Vagina (tissue), 2 donors: Measurements from ENCODE around the gene MMGT1. TPM values are rescaled to one million over a fixed set of nuclear protein-coding genes. Genes with fewer than 3 reads are reported as not detected.
"Not testable (repeated sequence)": the region's sequence is repeated elsewhere in the genome, so short reads cannot be mapped to it uniquely, and the experiment has no call there.

Experiments used
- DNase-seq, 2 donors: peaks; one replicate each; pipeline ENCODE4 v3.0.0-alpha.2; 2017; ENCODE audit errors: extremely low spot score in 2 of 2
- H3K27ac ChIP-seq: fragments of 200-600 bp; sonication (generic); one replicate; pipeline ENCODE4 v1.5.1; 2019
- H3K27me3 ChIP-seq: fragments of 200-600 bp; sonication (generic); one replicate; pipeline ENCODE4 v1.5.1; 2019
- H3K36me3 ChIP-seq, 2 donors: fragments of 200-600 bp; sonication (generic); one replicate each; pipeline ENCODE4 v1.5.1; 2017 to 2019
- H3K4me1 ChIP-seq: fragments of 200-600 bp; sonication (generic); one replicate; pipeline ENCODE4 v1.5.1; 2019
- H3K4me3 ChIP-seq, 2 donors: fragments of 200-600 bp; sonication (generic); 1 replicate in 1 of 2; 2 replicates in 1 of 2; pipeline ENCODE4 v1.5.1; 2016 to 2019
- H3K9me3 ChIP-seq: fragments of 200-600 bp; sonication (generic); one replicate; pipeline ENCODE4 v1.5.1; 2019
- CTCF ChIP-seq, 3 experiments: fragments of 450-650 bp in 2 of 3; fragments of 200-600 bp in 1 of 3; sonication (generic) in 1 of 3; IDR thresholded peaks; one replicate each; pipeline ENCODE4 v1.5.1; 2017 to 2019; ENCODE audit warnings: antibody characterized with exemption in 3 of 3, mild to moderate bottlenecking in 2 of 3, moderate library complexity in 2 of 3
- POLR2A ChIP-seq, 2 donors: fragments of 450-650 bp; IDR thresholded peaks; one replicate each; pipeline ENCODE4 v1.6.1; 2017; ENCODE audit warnings: antibody characterized with exemption in 2 of 2, mild to moderate bottlenecking in 2 of 2, moderate library complexity in 2 of 2
- POLR2AphosphoS5 ChIP-seq, 2 donors: sonication (generic); formaldehyde crosslinking; IDR thresholded peaks; one replicate each; pipeline ENCODE4 v1.9.0; 2017; ENCODE audit warnings: antibody characterized with exemption in 2 of 2, mild to moderate bottlenecking in 2 of 2, low read depth in 1 of 2; ENCODE audit not compliant: insufficient read depth in 1 of 2
- intact Hi-C: fragments of 100-400 bp; cut with DNase I; formaldehyde crosslinking; loops from one replicate; pipeline ENCODE4 v1.15.1; 2023
- total RNA-seq: library from RNA; depleted of rRNA; stranded (reverse); fragments of >200 nt; gene quantifications from one replicate; pipeline ENCODE4 v1.2.3, GENCODE V29; 2016

Gene MMGT1
- total RNA-seq, 1 donor from 2014 or later: 18.9 TPM

DNA sequence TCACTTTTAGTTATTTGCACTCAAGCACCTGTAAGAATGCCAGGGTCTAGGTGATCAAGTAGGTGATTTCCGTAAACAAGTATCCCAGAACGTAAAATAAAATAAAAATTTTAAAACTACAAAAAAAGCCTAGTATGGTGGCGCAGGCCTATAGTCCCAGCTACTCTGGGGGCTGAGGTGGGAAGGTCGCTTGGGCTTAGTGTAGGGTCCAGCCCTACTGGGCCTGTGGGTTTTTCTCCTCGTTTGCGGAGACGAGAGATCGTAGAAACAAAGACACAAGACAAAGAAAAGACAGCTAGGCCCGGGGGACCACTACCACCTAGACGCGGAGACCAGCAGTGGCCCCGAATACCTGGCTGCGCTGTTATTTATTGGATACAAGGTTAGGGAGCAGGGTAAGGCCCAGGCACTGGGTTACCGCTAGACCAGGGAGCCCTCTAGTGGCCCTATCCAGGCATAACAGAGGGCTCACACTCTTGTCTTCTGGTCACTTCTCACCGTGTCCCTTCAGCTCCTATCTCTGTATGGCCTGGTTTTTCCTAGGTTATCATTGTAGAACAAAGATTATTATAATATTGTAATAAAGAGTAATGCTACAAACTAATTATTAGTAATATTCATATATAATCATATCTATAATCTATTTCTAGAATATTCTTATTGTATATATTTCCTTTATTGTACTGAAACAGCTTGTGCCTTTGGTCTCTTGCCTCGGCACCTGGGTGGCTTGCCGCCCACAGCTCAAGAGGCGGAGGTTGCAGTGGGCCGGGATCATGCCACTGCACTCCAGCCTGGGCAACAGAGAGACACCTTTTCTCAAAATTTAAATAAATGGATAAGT, 41.9 kb downstream of the MMGT1 start:
- Histone ChIP-seq H3K4me1 (no peaks in the 10 kb centered on the region), H3K4me3 (no peak overlapping the region), H3K36me3 (no peaks in the 10 kb centered on the region), H3K9me3 (no peaks in the 10 kb centered on the region), H3K27me3 (no peaks in the 10 kb centered on the region), H3K27ac (no peak overlapping the region)
- no peak for DNase-seq
- no peak for TF ChIP-seq POLR2A (IDR thresholded peaks at IDR 0.05)
- peak in 1 of 3 experiments; percentile 28 for TF ChIP-seq CTCF (IDR thresholded peaks at IDR 0.05)
- intact Hi-C loops: no loop called here

GRCh38 chrX:135927897-135928296, 45.9 kb downstream of the MMGT1 start:
- Histone ChIP-seq H3K27ac (no peak overlapping the region), H3K4me3 (no peak overlapping the region), H3K27me3 (no peaks in the 10 kb centered on the region), H3K9me3 (no peaks in the 10 kb centered on the region), H3K4me1 (no peaks in the 10 kb centered on the region), H3K36me3 (no peaks in the 10 kb centered on the region)
- no peak for DNase-seq
- intact Hi-C loops: no loop called here
- TF ChIP-seq POLR2A (IDR thresholded peaks at IDR 0.05) (no peak), POLR2AphosphoS5 (IDR thresholded peaks at IDR 0.05; ENCODE audit: insufficient read depth in 1 of 2, low read depth in 1 of 2) (no peak), CTCF (IDR thresholded peaks at IDR 0.05) (no peak)

- Histone ChIP-seq H3K27ac (no peak overlapping the region), H3K4me3 (no peak overlapping the region), H3K9me3 (no peaks in the 10 kb centered on the region), H3K36me3 (no peaks in the 10 kb centered on the region), H3K27me3 (no peaks in the 10 kb centered on the region), H3K4me1 (no peaks in the 10 kb centered on the region)
- no peak for DNase-seq
- TF ChIP-seq CTCF (IDR thresholded peaks at IDR 0.05): no peak
- no peak for TF ChIP-seq POLR2AphosphoS5 (IDR thresholded peaks at IDR 0.05; ENCODE audit: insufficient read depth in 1 of 2, low read depth in 1 of 2)
- no peak for TF ChIP-seq POLR2A (IDR thresholded peaks at IDR 0.05)
- intact Hi-C loops: no loop called here
Measured at GRCh38 chrX:135923353-135923752, 50.4 kb downstream of the MMGT1 start.

DNA sequence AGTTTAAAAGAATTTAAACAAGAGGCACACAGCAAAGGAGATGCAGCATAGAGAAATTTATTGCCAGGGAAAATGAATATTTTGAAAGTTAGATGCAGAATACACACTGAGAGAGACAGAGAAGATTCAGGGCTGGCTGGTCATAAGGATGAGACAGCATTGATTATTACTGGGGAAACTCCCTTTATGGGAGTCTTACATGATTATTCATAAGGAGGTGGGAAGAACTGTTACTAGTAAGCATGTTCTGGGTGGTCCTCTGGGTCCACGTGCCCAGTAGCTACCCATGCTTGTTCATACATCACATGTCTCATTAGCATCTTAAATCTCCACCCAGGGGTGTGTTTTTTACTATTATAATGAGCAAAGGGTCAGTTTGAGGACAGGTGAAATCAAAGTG, 53.3 kb downstream of the MMGT1 start:
- intact Hi-C loops, H3K4me3 ChIP-seq, H3K27me3 ChIP-seq, H3K4me1 ChIP-seq, H3K36me3 ChIP-seq, H3K9me3 ChIP-seq, DNase-seq, H3K27ac ChIP-seq: not testable (repeated sequence)

GRCh38 chrX:135914404-135914803, 59.4 kb downstream of the MMGT1 start:
- no peaks in the 10 kb centered on the region for H3K9me3 ChIP-seq
- intact Hi-C loops: no loop called here
- DNase-seq: no peak
- TF ChIP-seq POLR2A (IDR thresholded peaks at IDR 0.05) (no peak), POLR2AphosphoS5 (IDR thresholded peaks at IDR 0.05; ENCODE audit: insufficient read depth in 1 of 2, low read depth in 1 of 2) (no peak), CTCF (IDR thresholded peaks at IDR 0.05) (no peak)
- no peaks in the 10 kb centered on the region for H3K27me3 ChIP-seq
- H3K36me3 ChIP-seq: no peaks in the 10 kb centered on the region
- H3K4me3 ChIP-seq: no peak overlapping the region
- H3K27ac ChIP-seq: no peak overlapping the region
- H3K4me1 ChIP-seq: no peaks in the 10 kb centered on the region

Other genes starting within 250 kb of the MMGT1 start
- gene CT45A3, start 205.8 kb downstream of the MMGT1 start, total RNA-seq: not detected
- gene CT45A5, start 188.5 kb downstream of the MMGT1 start, total RNA-seq: not detected
- not detected for gene CT45A6, start 171.2 kb downstream of the MMGT1 start, total RNA-seq
- gene CT45A2, start 154.0 kb downstream of the MMGT1 start, total RNA-seq: not detected
- gene CT45A7, start 136.7 kb downstream of the MMGT1 start, total RNA-seq: not detected
- gene CT45A8, start 119.5 kb downstream of the MMGT1 start, total RNA-seq: not detected
- gene CT45A9, start 102.2 kb downstream of the MMGT1 start, total RNA-seq: not detected
- not detected for gene CT45A10, start 80.5 kb downstream of the MMGT1 start, total RNA-seq
- not detected for gene SAGE1, start 80.3 kb downstream of the MMGT1 start, total RNA-seq
- 12.8 TPM for gene SLC9A6, start 11.4 kb upstream of the MMGT1 start, total RNA-seq
- 337 TPM for gene FHL1, start 173.5 kb upstream of the MMGT1 start, total RNA-seq